BE2C (cell line): ENCODE results near the gene RPEL1.
"Not testable (repeated sequence)": the region's sequence is repeated elsewhere in the genome, so short reads cannot be mapped to it uniquely, and the experiment has no call there.

Experiments
- DNase-seq: peaks from one replicate; pipeline ENCODE4 v3.0.0-alpha.2; 2020
- H3K27me3 ChIP-seq: fragments of 250-450 bp; sonication (Bioruptor Pico); 2 replicates; pipeline ENCODE4 v1.5.1; 2020; ENCODE audit warnings: mild to moderate bottlenecking
- H3K36me3 ChIP-seq: fragments of 250-450 bp; sonication (Bioruptor Pico); 2 replicates; pipeline ENCODE4 v1.5.1; 2020; ENCODE audit warnings: mild to moderate bottlenecking
- H3K4me1 ChIP-seq: fragments of 250-450 bp; sonication (Bioruptor Pico); 2 replicates; pipeline ENCODE4 v1.5.1; 2020
- H3K4me3 ChIP-seq: 2 replicates; pipeline ENCODE4 v1.5.1; 2011; ENCODE audit warnings: low read depth, low read length
- H3K9me3 ChIP-seq: fragments of 250-450 bp; sonication (Bioruptor Pico); 2 replicates; pipeline ENCODE4 v1.5.1; 2020
- TF ChIP-seq, protein P1 (sequence below): IDR thresholded peaks from 2 replicates; pipeline ENCODE4 v1.5.1; 2012; ENCODE audit warnings: mild to moderate bottlenecking, low read depth, low read length

RPEL1 gene

DNA sequence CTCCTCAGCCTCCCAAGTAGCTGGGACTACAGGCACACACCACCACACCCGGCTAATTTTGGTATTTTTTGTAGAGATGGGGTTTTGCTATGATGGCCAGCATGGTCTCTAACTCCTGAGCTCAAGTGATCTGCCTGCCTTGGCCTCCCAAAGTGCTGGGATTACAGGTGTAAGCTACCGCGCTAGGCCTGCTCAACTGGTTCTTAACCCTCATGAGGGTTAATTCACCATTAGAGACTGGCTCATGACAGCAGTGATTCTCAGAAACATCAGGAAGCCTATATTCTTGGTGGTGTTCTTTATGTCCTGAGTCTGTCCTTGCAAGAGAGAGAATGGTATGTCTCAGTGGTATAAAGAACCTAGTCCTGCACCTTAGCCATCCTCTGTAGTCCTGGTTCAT lies 42.2 kb upstream of the RPEL1 start:
- H3K36me3 ChIP-seq, result no peaks in the 10 kb centered on the region
- no peak for DNase-seq
- no peaks in the 10 kb centered on the region for H3K27me3 ChIP-seq
- TF ChIP-seq, protein P1, sequence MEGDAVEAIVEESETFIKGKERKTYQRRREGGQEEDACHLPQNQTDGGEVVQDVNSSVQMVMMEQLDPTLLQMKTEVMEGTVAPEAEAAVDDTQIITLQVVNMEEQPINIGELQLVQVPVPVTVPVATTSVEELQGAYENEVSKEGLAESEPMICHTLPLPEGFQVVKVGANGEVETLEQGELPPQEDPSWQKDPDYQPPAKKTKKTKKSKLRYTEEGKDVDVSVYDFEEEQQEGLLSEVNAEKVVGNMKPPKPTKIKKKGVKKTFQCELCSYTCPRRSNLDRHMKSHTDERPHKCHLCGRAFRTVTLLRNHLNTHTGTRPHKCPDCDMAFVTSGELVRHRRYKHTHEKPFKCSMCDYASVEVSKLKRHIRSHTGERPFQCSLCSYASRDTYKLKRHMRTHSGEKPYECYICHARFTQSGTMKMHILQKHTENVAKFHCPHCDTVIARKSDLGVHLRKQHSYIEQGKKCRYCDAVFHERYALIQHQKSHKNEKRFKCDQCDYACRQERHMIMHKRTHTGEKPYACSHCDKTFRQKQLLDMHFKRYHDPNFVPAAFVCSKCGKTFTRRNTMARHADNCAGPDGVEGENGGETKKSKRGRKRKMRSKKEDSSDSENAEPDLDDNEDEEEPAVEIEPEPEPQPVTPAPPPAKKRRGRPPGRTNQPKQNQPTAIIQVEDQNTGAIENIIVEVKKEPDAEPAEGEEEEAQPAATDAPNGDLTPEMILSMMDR, result no peak
- no peaks in the 10 kb centered on the region for H3K9me3 ChIP-seq
- no peak overlapping the region for H3K4me3 ChIP-seq
- H3K4me1 ChIP-seq, result no peaks in the 10 kb centered on the region

DNA sequence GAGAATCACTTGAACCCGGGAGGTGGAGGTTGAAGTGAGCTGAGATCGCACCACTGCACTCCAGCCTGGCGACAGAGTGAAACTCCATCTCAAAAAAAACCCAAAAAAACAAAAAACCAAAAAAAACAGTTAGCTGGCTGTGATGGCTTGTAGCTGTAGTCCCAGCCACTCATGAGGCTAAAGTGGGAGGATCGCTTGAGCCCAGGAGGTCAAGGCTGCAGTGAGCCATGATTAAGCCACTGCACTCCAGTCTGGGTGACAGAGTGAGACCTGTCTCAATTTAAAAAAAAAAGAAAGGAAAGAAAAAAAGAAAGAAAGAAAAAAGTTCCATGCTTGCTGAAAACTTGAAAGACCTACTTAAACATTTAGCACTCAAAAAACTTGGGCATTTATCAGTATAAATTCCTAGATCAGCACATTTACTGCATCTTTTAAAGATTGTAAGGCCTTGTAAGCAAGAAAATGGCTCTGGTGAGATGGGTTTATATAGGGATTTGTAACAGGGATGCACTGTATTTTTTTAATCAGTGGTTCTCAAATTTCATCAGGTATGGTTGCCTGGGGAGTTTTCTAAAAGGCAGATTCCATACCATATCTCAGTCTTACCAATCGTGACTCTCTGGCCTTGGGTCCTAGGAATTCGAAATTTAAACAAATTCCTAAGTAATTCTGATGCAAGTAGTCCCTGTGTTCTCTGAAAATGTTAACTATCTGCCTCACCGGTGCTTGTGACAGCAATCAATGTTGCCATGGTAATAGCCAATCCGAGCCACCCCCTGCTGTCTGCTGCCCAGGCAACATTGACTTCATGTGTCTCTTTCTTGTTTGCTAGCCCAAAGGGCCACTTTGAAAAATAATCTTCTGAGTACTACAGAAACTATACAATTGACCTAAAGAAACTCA lies 41.1 kb upstream of the RPEL1 start:
- H3K9me3 ChIP-seq, result no peaks in the 10 kb centered on the region
- DNase-seq, result no peak
- TF ChIP-seq, protein P1, result no peak
- H3K27me3 ChIP-seq, result no peaks in the 10 kb centered on the region
- no peak overlapping the region for H3K4me3 ChIP-seq
- no peaks in the 10 kb centered on the region for H3K4me1 ChIP-seq
- H3K36me3 ChIP-seq, result no peaks in the 10 kb centered on the region

DNA sequence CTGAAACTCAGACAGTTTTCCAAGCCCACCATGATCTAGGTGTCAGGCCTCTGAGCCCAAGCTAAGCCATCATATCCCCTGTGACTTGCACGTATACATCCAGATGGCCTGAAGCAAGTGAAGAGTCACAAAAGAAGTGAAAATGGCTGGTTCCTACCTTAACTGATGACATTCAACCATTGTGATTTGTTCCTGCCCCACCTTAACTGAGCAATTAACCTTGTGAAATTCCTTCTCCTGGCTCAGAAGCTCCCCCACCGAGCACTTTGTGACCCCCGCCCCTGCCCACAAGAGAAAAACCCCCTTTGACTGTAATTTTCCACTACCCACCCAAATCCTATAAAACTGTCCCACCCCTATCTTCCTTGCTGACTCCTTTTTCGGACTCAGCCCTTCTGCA lies 40.3 kb upstream of the RPEL1 start:
- not testable (repeated sequence) for H3K27me3 ChIP-seq, H3K4me3 ChIP-seq, H3K36me3 ChIP-seq, H3K4me1 ChIP-seq, DNase-seq, H3K9me3 ChIP-seq

DNA sequence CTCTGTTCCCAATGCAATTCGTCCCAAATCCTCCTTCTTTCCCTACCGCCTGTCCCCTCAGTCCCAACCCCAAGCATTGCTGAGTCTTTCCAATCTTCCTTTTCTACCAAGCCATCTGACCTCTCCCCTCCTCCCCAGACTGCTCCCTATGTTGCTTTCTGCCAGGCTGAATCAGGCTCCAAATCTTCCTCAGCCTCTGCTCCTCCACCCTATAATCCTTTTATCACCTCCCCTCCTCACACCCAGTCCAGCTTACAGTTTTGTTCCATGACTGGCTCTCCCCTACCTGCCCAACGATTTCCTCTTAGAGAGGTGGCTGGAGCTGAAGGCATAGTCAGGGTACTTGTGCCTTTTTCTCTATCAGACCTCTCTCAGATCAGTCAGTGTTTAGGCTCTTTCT lies 39.0 kb upstream of the RPEL1 start:
- H3K4me1 ChIP-seq, H3K4me3 ChIP-seq, DNase-seq, H3K36me3 ChIP-seq, H3K9me3 ChIP-seq, H3K27me3 ChIP-seq: not testable (repeated sequence)

DNA sequence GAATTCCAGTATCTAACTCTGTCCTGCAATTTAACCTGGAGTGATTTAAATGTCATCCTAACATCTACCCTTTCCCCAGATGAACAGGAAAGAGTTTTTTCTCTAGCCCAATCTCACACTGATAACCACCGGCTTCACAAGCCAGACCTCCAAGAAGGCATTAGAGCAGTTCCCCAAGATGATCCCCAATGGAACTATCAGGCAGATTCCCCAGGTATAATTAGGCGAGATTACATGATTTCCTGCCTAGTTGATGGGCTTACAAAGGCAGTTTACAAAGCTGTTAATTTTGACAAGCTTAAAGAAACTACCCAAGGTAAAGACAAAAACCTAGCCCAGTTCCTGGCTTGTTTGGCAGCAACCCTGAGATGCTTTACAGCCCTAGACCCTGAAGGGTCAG lies 38.5 kb upstream of the RPEL1 start:
- TF ChIP-seq, protein P1, result no peak

DNA sequence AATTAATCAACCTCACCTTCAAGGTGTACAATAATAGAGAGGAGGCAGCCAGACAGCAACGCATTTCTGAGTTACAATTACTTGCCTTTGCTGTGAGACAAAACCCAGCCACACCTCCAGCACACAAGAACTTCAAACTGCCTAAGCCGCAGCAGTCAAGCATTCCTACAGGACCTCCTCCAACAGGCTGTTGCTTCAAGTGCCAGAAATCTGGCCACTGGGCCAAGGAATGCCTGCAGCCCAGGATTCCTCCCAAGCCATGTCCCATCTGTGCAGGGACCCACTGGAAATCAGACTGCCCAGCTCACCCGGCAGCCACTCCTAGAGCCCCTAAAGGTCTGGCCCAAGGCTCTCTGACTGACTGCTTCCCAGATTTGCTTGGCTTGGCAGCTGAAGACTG lies 38.0 kb upstream of the RPEL1 start:
- H3K4me1 ChIP-seq, H3K27me3 ChIP-seq, H3K36me3 ChIP-seq, H3K9me3 ChIP-seq, DNase-seq, H3K4me3 ChIP-seq: not testable (repeated sequence)

More for the DNA sequence above, 38.5 kb upstream of the RPEL1 start:
- H3K36me3 ChIP-seq, result no peaks in the 10 kb centered on the region
- no peak overlapping the region for H3K4me3 ChIP-seq
- DNase-seq, result no peak
- no peaks in the 10 kb centered on the region for H3K4me1 ChIP-seq
- no peaks in the 10 kb centered on the region for H3K27me3 ChIP-seq
- H3K9me3 ChIP-seq, result no peaks in the 10 kb centered on the region

DNA sequence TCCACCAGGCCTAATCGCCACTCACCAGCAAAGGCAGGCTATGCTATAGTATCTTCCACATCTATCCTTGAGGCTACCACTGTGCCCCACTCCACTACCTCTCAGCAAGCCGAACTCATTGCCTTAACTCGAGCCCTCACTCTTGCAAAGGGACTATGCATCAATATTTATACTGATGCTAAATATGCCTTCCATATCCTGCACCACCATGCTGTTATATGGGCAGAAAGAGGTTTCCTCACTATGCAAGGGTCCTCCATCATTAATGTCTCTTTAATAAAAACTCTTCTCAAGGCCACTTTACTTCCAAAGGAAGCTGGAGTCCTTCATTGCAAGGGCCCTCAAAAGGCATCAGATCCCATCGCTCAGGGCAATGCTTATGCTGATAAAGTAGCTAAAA lies 35.4 kb upstream of the RPEL1 start:
- H3K4me3 ChIP-seq, H3K36me3 ChIP-seq, H3K27me3 ChIP-seq, H3K9me3 ChIP-seq, H3K4me1 ChIP-seq, DNase-seq: not testable (repeated sequence)

DNA sequence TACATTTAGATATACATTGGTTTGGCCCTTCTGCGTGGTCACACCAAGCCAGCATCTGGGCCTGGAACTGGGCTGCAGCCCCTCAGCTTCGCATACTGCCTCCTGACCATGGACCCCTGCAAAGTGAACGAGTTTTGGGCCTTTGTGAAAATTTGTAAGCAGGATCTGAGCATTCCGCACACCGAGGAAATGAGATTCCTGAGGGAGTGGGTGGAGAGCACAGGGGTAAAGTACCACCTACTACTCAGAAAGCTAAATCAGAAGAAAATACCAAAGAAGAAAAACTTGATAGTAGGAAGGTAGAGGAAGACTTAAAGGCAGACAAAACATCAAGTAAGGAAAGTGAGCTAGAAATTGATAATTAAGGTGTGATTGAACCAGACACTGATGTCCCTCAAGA lies 30.1 kb upstream of the RPEL1 start:
- TF ChIP-seq, protein P1, result no peak
- Histone ChIP-seq H3K27me3 (no peaks in the 10 kb centered on the region), H3K4me1 (no peaks in the 10 kb centered on the region), H3K9me3 (no peaks in the 10 kb centered on the region), H3K36me3 (no peaks in the 10 kb centered on the region), H3K4me3 (no peak overlapping the region)
- DNase-seq, result no peak

DNA sequence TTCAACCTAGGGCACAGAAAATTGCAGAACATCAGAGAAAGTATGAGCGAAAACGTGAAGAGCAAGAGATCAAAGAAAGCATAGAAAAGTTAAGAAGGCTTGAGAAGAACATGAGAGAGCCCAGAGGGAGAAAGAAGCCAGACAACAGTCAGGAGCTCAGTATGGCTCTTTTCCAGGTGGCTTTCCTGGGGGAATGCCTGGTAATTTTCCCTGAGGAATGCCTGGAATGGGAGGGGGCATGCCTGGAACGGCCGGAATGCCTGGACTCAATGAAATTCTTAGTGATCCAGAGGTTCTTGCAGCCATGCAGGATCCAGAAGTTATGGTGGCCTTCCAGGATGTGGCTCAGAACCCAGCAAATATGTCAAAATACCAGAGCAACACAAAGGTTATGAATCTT lies 29.3 kb upstream of the RPEL1 start:
- H3K27me3 ChIP-seq, H3K9me3 ChIP-seq, DNase-seq, H3K36me3 ChIP-seq, H3K4me1 ChIP-seq, H3K4me3 ChIP-seq: not testable (repeated sequence)
